Medulla oblongata (tissue), 1 donor: ENCODE measurements around the gene EIF5AL1.
A peak's percentile ranks its signal among the peaks of the same experiment; 100 is the strongest.
"Not testable (repeated sequence)": the region's sequence is repeated elsewhere in the genome, so short reads cannot be mapped to it uniquely, and the experiment has no call there.

ENCODE experiments used
- DNase-seq: peaks from one replicate; pipeline ENCODE4 v3.0.0-alpha.2; 2015; ENCODE audit errors: extremely low spot score

The EIF5AL1 gene

DNA sequence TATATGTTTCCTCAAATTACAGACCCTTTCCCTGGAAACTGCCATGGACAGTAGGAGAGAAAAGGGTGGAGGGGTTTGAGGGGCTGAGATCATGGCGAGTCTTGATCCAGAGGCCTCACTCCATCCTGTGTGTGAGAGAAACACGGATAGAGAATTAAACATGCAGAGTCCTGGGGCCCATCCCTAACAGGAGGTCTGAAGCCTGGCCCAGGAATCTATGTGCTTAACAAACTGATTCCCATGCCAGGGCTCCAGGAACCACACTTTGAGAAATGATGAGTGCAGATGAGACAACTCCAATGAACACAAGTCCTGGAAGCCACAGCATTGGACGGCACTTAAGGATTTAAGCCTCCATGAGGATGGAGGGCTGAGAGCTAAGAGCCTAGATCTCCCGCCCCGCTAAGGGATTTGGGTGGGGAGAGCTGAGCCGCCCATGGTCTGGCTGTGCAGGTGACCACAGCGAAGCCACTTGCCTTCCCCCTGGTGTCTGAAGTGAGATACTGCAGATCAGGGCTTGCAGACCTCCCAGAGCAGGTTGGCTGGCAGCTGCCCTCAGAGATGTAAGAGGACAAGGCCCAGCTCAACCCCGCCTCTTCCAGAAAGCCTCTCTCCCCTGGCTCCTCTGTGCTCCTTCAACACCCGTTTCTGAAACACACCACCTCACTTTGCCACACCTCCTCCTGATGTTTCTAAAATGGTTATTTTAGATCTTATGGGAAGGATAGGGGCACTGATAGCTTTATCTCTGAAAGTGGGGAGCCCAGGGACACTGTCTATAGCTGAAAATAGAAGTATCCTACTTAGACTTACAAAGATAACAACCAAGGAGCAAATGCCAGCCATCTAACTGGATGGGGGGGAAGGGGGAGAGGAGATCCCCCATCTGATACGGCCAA lies 24.8 kb upstream of the EIF5AL1 start:
- DNase-seq = peak; percentile 54

DNA sequence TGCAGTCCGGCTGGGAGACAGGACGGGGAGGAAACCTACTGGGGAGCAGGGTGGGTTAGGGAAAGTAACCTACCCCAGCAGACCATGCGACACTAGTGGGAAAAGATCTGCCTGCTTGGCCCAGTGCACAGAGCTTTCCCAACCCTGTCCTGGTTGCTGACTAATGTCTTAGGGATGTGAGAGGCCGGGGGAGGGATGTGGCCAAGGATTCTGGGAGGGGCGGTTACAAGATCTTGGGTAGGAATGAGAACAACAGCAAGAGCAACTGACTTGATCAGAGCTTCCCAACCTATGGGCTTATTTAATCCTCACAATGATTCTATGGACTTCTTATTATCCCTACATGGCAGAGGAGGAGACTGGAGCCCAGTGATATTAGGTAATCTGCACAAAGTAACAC lies 24.0 kb upstream of the EIF5AL1 start:
- no peak for DNase-seq

DNA sequence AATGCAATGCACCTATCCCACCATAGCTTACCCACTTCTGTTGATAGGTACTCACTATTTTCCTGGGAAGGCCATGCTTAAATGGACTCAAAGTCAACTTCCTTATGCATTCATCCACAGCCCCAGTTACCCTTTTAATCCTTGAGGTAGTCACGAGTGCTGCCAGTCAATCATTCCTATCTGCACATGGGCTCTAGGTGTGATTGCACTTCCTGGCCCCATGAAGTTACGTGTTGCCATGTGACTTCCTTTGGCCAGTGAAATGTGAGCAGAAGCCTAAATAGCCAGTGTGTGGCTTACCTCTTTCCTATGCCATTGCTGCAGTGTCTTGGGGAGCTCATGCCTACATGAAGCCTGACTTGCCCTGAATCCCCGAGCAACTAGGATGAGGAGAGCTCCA lies 23.5 kb upstream of the EIF5AL1 start:
- no peak for DNase-seq

DNA sequence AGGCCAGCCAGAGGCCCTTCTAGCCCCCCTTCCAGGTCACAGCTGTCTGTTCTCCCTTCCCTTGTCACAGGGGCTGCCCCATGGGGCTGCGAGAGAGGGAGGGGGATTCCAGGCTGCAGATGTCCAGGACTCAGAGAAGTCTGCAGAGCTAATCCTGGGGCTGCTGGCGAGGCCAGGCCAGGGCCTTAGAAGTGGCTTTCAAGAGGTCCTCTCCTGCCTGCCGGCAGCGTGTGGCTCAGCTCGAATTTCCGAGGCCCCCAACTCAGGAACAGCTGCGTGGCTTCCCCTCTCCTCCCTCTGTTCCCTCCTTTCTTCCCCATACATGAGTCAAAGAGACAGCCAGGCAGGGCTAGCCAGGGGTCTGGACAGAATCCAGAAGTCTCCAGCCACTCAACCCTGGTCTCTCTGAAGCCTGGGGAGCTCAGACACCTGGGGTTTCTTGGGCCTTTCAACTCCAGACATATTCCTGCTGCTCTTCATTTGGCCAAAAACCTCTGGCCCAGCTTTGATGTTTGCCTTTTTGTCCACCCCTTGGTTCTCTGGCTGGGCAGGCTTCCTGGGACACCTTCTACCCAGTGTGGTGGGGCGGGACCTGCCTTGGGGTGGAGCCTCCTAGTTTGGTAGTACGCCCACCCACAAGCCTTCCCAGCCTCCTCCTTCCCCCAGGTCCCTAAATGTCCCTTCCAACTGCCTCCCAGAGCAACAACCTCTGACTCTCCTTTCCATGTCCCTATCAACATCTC lies 21.8 kb upstream of the EIF5AL1 start:
- no peak for DNase-seq

DNA sequence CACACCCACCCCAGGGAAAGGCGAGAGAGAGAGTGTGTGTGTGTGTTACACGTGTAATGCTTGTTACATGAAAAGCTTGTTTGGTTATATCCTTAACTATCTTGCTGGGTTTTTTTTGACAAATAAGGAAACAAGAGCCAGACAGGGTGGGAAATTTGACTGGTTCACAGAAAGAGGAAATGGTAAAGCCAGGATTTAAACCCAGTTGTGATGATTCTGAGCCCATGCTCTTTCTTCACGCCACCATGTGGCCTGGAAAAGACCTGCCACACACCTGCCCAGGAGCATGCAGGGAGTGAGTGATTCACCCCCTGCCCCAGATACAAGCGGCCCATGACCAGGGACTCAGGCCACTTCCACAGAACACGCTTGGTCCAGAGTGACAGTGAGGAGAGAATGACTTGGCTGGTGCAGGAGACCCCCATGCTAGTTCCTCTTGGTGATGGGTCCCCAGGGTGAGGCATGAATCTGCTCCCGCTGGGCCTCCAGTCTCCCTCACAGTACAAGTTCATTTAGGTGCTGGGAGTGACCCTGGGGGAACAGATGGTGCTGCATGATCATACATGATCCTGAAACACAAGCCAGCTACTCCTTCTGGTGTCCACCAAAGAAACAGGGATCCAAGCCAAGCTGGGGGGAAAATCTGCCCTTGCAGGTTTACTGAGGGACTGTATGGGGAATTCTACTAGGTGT lies 21.0 kb upstream of the EIF5AL1 start:
- peak; percentile 40 for DNase-seq

DNA sequence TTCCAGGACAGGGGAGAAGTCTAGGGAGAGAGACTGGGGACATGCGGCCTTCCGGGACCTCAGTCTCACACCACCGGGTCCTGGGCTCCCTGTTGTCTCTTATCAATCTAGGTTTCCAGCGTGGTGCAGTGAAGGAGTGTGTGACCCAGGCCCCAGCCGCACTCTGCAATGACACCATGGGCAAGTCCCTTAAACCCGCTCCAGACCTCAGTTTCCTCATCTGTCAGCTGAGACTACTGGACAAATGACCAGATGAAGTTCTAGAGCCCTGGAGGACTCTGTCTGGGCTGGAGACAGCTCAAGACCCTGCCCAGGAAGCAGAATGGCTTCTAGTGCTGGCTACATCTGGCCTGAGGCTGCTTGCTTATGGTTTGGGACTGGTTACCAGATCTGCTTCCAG lies 20.1 kb upstream of the EIF5AL1 start:
- no peak for DNase-seq

DNA sequence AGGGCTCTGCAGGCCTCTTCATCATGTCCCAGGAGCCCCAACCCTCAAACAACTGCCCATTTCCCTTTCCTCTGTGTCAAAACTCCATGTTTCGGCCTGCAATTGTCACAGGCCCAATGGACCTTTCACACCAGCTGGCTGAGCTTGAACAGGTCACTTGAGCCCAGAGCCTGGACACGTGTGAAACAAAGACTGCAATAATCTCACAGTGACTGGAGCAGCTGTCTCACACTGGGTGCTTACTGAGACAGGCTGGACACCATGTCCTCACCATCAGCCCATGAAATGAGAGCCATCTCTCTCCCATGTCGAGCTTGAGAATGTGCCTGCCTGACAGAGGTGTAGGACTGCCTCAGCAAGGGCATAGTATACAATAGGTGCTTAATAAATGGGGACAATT lies 19.5 kb upstream of the EIF5AL1 start:
- no peak for DNase-seq

DNA sequence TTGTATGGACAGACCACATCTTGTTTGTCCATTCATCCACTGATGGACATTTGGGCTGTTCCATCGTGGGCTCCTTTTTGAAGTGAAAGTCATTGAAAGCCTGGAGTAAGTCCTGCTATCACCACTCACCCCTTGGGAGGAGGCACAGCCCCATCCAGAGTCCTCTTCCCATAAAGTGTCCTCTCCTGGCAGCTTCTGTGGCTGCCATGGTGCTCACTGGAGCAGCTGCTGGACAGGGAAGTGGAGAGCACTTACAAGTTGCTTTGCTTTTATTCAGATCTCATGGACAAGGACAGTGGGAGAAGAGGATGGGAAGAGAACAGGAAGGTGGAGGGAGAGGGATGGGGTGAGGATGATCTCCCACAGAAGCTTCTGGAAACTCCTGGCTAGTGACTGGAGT lies 18.5 kb upstream of the EIF5AL1 start:
- DNase-seq = no peak

DNA sequence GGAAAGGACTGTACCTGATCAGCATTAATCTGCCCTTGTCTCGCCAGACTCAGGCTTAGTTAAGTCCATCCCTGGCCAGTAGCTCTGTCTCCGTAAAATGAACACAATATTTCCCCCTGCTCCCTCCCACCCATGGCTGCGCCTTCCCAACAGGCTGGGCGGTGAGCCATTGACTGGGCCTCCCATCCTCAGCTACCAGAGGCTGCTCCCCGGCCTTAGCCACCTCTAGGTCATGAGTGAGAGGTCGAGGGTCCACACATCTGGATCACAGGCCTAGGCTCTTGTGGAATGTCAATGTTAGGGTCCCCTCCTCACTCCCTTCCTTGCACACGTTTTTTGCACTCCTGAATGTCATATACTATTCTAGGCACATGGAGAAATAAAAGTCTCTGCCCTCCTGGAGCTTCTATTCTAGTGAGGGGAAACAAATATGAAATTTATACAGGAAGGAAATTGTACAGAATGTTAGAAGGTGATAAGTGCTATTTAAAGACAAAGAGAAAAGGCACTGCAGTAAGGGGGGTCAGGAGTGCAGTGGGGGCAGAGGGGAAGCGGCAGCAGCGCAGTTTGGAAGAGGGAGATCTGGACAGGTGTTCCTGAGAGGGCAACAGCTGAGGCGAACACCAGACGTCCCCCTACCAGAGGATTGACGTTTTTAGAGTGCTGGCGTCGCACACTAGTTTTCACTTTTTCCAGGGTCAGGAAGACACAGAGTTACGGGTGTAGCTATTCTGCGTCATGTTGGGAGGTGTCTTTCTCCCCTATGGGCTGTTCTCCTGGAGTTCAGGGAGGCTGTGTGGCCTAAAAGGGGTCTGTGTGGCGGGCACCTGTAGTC lies 17.2 kb upstream of the EIF5AL1 start:
- DNase-seq = no peak

DNA sequence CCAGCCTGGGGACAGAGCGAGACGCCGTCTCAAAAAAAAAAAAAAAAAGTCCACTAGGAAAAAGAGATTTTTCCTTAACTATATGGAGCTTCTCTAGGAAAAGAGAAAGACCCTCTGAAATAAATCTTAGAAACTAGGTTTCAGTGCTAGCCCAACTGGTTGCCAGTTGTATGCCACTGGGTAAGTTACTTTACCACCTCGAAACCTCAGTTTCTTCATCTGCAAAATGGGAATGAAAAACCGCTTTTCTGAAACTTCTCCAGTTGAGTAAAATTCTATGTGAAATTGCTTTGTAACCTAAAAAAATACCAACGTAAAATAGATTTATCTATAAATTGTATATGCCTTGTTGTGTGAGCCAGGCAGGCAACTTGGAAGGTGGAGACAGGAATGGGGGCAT lies 16.5 kb upstream of the EIF5AL1 start:
- DNase-seq = no peak

DNA sequence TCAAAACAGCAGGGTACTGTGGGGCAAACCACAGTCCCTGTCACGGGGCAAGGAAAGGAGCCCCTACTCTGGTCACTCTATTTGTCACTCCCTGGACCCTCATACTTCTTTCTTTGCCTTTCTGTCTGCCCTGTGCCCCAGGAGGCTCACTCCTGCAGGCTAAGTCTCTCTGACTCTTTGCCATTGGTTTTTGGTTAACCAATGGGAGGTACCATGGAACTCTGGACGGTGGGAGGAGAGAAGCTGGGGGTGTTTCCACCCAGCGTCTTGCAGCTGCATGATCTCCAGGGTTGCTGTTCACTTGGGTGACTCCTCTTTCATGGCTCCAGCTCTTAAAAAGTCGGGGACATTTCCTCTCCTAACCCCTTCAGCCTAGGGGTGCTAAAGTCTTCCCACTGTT lies 15.4 kb upstream of the EIF5AL1 start:
- no peak for DNase-seq

DNA sequence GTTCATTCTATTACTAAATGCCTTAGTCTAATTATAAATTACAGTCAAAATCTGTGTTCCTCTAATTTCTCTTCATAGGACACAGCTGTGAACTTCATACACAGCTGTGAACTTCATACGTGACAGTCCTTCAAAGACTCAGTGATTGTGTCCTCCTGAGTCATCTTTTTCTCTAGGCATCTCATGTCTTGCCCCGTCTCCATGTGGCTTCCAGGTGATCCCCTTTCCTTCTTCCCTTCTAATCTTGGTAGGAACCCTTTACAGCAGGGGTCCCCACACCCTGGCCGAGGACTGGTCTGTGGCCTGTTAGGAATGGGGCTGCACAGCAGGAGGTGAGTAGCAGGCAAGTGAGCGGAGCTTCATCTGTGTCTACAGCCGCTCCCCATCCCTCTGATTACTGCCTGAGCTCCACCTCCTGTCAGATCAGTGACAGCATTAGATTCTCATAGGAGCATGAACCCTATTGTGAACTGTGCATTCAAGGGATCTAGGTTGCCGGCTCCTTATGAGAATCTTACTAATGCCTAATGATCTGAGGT lies 14.0 kb upstream of the EIF5AL1 start:
- DNase-seq = no peak

DNA sequence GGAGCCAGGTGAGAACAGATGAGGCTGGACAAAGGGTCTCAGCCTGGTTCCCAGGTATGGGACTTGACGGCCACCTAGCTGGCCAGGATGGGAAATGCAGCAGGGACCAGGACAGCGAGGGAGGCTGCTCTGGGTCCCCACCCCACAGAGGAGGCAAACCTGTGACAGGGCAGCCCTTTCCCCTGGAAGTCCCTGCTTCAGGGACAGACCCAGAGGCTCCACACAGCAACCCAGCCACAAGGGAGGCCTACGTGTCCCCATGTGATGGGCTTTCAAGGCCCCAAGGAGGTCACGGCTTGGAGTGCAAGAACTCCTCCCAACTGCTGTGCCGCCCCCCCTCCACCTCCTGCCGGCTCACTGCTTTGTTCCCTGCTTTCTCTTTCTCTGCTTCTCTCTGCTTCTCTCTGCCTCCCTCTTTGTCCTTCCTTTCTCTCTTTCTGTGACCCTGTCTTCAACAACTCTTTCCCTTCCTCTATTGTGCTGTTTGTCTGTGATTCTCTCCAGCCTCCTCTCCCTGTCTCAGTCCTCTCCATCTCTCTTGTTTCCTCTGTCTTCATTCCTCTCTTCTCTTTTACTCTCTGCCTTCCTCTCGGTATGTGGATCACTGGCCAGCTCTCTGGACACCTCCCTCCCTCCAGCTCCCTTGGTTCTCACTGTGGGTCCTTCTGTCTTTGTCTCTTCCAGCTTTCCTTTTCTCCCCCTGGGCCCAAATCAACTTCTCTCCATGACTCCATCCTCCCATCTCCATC lies 9.6 kb upstream of the EIF5AL1 start:
- no peak for DNase-seq

DNA sequence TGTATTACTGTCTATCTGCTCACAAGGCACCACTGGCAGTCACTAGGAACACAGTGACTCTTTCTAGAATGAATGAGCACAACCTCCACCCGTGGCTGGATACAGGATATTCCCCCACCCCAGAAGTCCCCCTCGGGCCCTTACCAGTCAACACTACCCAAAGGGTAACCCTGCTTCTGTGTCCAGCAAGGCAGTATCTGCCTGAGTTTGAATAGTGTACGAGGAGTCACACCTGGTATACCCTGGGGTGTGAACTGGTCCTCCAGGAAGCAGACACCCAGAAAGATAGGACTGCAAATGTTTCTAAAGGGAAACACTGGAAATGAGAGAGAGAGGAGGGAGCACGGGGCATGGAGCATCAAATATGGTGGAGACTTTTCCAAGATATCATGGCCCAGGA lies 8.5 kb upstream of the EIF5AL1 start:
- DNase-seq = not testable (repeated sequence)

DNA sequence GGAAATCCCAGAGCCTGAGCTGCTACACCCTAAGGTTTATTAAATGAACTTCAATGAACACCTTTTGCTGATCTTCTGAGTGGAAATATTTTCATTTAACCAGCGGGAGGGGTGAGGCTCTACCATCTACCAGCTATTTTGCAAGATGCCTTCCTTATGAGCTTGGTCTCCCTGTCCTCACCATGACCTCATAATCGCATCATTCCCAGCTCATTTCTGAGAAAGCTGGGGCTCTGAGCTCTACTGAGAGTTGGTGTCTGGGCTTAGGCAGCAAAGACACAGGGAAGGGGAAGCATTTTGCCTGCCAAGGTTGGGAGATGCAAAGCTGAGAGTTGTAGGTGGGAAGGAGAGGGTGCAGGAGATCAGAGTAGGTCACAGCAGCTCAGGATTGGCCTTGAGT lies 7.8 kb upstream of the EIF5AL1 start:
- not testable (repeated sequence) for DNase-seq

DNA sequence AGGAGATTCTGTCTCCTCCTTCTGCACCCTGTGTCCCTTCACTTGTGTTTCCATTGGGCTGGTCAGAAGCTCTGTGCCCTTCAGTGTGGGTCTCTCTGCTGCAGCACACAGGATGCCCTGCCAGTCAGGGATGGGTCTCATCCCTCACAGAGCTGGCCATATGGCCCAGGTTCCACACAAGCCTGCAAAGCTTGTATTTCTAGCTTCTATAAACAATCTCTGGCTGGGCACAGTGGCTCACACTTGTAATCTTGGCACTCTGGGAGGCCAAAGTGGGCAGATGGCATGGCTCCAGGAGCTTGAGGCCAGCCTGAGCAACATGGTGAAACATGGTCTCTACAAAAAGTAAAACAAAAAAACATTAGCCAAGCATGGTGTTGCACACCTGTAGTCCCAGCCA lies 7.0 kb upstream of the EIF5AL1 start:
- DNase-seq = not testable (repeated sequence)

DNA sequence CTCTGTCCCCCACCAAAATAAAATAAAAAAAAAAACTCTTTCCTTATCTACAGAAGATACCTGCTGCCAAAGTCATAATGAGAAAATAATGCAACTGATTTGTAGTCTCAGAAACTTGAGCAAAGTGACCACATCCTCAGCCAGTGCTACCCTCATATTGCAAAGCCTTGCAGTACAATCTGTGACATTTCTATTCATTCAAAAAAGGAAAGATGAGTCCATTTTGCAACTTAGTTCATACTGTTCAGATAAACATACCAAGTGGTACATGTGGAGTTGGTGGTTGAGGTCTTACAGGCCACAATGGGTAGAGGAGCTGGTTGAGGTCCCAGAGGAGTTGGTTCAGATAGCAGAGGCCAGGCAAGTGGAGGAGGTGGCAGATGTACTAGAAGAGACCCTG lies 6.5 kb upstream of the EIF5AL1 start:
- no peak for DNase-seq

DNA sequence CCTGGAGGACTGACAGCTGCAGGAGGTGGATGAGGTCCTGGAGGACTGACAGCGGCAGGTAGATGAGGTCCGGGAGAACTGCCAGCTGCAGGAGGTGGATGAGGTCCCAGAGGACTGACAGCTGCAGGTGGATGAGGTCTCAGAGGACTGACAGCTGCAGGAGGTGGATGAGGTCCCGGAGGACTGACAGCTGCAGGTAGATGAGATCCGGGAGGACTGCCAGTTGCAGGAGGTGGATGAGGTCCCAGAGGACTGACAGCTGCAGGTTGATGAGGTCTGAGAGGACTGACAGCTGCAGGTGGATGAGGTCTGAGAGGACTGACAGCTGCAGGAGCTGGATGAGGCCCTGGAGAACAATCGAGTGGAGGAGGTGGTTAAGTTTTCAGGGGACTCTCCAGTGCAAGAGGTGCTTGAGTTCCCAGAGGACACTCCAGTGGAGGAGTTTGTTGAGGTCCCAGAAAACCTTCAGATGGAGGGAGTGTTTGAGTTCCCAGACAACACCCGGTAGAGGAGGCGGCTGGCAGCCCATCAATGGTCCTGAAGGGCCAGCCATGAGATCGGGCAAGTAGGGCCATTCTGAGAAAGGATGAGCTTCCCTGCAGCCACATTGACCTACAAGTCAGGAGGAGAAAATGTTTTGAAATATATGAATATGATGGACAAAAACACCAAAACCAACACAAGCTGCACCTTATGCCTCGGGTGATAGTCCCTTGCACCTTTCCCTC lies 4.7 kb upstream of the EIF5AL1 start:
- DNase-seq = no peak

DNA sequence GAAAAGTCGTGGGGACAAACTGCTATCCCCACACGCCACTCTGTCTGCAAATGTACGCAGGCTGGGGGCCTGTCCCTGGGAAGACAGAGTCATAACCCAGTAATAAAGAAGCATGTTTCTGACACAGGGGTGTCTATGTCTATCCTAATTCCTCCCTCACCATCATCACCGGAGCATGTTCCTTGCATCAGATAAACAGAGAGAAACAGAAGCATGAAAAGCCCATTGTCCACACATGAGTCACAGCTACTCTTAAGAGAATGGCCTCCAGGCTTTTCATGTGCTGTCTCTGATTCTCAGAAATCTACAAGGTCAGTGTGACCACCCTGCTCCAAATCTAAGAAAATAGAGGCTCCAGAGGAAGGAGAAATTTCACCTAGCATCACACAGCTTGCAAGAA lies 4.1 kb upstream of the EIF5AL1 start:
- not testable (repeated sequence) for DNase-seq
